Liver (tissue), 9 donors: ENCODE data around the gene PEX14. TPM values are rescaled to one million over a fixed set of nuclear protein-coding genes. Genes with fewer than 3 reads are reported as not detected.

Experiments
- DNase-seq: peaks from one replicate; pipeline ENCODE4 v3.0.0-alpha.2; 2017; ENCODE audit warnings: low spot score
- H3K27ac ChIP-seq, 2 donors: one replicate each; pipeline ENCODE4 v1.7.0; 2013; ENCODE audit warnings: inconsistent platforms in 2 of 2, low read length in 2 of 2, control low read depth in 1 of 2, low read depth in 1 of 2, mild to moderate bottlenecking in 1 of 2
- H3K27me3 ChIP-seq, 4 donors: one replicate each; pipeline versions ENCODE4 v1.6.1 to v1.7.0; 2013; ENCODE audit warnings: low read length in 3 of 4, inconsistent platforms in 1 of 4, mild to moderate bottlenecking in 1 of 4, moderate library complexity in 1 of 4; ENCODE audit not compliant: control insufficient read depth in 4 of 4, insufficient read depth in 4 of 4
- H3K36me3 ChIP-seq, 4 donors: one replicate each; pipeline versions ENCODE4 v1.6.1 to v1.7.0; 2013; ENCODE audit warnings: low read length in 3 of 4, mild to moderate bottlenecking in 3 of 4, low read depth in 1 of 4, moderate library complexity in 1 of 4; ENCODE audit not compliant: control insufficient read depth in 4 of 4, insufficient read depth in 3 of 4
- H3K4me1 ChIP-seq, 4 donors: one replicate each; pipeline versions ENCODE4 v1.6.1 to v1.7.0; 2013; ENCODE audit warnings: low read length in 3 of 4, mild to moderate bottlenecking in 3 of 4, moderate library complexity in 1 of 4; ENCODE audit not compliant: control insufficient read depth in 4 of 4, insufficient read depth in 4 of 4
- H3K4me3 ChIP-seq, 3 donors: one replicate each; pipeline versions ENCODE4 v1.6.1 to v1.7.0; 2013; ENCODE audit warnings: low read length in 3 of 3, control low read depth in 1 of 3, low read depth in 1 of 3, mild to moderate bottlenecking in 1 of 3
- H3K9ac ChIP-seq, 2 donors: one replicate each; pipeline ENCODE4 v1.7.0; 2013; ENCODE audit warnings: low read length in 2 of 2, mild to moderate bottlenecking in 2 of 2, moderate library complexity in 2 of 2, control low read depth in 1 of 2, low read depth in 1 of 2
- H3K9me3 ChIP-seq, 4 donors: one replicate each; pipeline versions ENCODE4 v1.6.1 to v1.7.0; 2013; ENCODE audit warnings: low read length in 3 of 4; ENCODE audit not compliant: control insufficient read depth in 4 of 4
- EGR1 ChIP-seq, 2 donors: IDR thresholded peaks; 2 replicates each; pipeline ENCODE4 v1.6.1; 2016 to 2018; ENCODE audit warnings: antibody characterized with exemption in 2 of 2, low read depth in 2 of 2
- FOXA1 ChIP-seq: IDR thresholded peaks from 2 replicates; pipeline ENCODE4 v1.6.1; 2016; ENCODE audit warnings: antibody characterized with exemption
- GABPA ChIP-seq, 2 donors: IDR thresholded peaks in 1 of 2; conservative IDR thresholded peaks in 1 of 2; 2 replicates each; pipeline ENCODE4 v1.6.1; 2016; ENCODE audit warnings: antibody characterized with exemption in 2 of 2, mild to moderate bottlenecking in 1 of 2, moderate library complexity in 1 of 2
- HNF4A ChIP-seq, 2 donors: conservative IDR thresholded peaks; 2 replicates each; pipeline ENCODE4 v1.6.1; 2016; ENCODE audit warnings: antibody characterized with exemption in 2 of 2, mild to moderate bottlenecking in 2 of 2
- HNF4G ChIP-seq: IDR thresholded peaks from 2 replicates; pipeline ENCODE4 v1.6.1; 2016; ENCODE audit warnings: antibody characterized with exemption
- JUND ChIP-seq, 2 donors: IDR thresholded peaks; 2 replicates each; pipeline ENCODE4 v1.6.1; 2016; ENCODE audit warnings: antibody characterized with exemption in 2 of 2
- RAD21 ChIP-seq, 2 donors: IDR thresholded peaks; 2 replicates each; pipeline ENCODE4 v1.6.1; 2016; ENCODE audit warnings: antibody characterized with exemption in 2 of 2, mild to moderate bottlenecking in 2 of 2
- REST ChIP-seq: IDR thresholded peaks from 2 replicates; pipeline ENCODE4 v1.6.1; 2016; ENCODE audit warnings: antibody characterized with exemption, mild to moderate bottlenecking
- SP1 ChIP-seq: IDR thresholded peaks from 2 replicates; pipeline ENCODE4 v1.6.1; 2018; ENCODE audit warnings: antibody characterized with exemption, mild to moderate bottlenecking
- WGBS: extraction: QIAGEN DNeasy Blood & Tissue Kit; methylation state at CpG from one replicate; pipeline ENCODE4 v1.1.7; 2013; 5-methylcytosine and 5-hydroxymethylcytosine counted together
- polyA plus RNA-seq, 2 donors: library from polyadenylated mRNA; stranded (reverse) in 1 of 2; unstranded in 1 of 2; fragments of 200-250 nt in 1 of 2; fragments of >200 nt in 1 of 2; fragmentation: Nextera tagmentation in 1 of 2; extraction: Ambion mirVana in 1 of 2; gene quantifications; one replicate each; pipeline versions ENCODE4 v1.2.1 to v1.2.3, GENCODE V29; 2013 to 2015
- total RNA-seq, 2 donors: library from RNA; depleted of rRNA; stranded (reverse); fragments of >200 nt; gene quantifications; one replicate each; pipeline ENCODE4 v1.2.3, GENCODE V29; 2014
- TF ChIP-seq, protein P1 (sequence below): fragments of 150-350 bp; IDR thresholded peaks from 2 replicates; pipeline ENCODE4 v1.5.1; 2017; ENCODE audit warnings: improper control_type of control experiment, low read depth, low read length; ENCODE audit not compliant: missing input control
- TF ChIP-seq, protein P2 (sequence below): IDR thresholded peaks from 2 replicates; pipeline ENCODE4 v1.6.1; 2016; ENCODE audit warnings: antibody characterized with exemption
- donor health status: healthy.
- donor health status: healthy.
- donor health status: healthy.
- donor health status: healthy.
- donor health status: healthy.

PEX14 gene
- total and polyA plus RNA-seq, 4 donors = 7.1 to 16.1 (median 11.7) TPM

GRCh38 chr1:10639011-10639774 is 164.4 kb downstream of the PEX14 start:
- Histone ChIP-seq H3K27ac (no peak overlapping the region), H3K9ac (no peak overlapping the region), H3K36me3 (peaks cover 0 to 9% (median 4%) of the 10 kb centered on the region in 4 donors), H3K4me3 (peak overlapping the region in 1 of 3 donors; percentile 13), H3K4me1 (peaks cover 0 to 3% (median 2%) of the 10 kb centered on the region in 4 donors), H3K27me3 (no peaks in the 10 kb centered on the region), H3K9me3 (no peaks in the 10 kb centered on the region)
- 78% methylated on average over 108 of the region's 108 CpGs for WGBS
- TF ChIP-seq, protein P1, sequence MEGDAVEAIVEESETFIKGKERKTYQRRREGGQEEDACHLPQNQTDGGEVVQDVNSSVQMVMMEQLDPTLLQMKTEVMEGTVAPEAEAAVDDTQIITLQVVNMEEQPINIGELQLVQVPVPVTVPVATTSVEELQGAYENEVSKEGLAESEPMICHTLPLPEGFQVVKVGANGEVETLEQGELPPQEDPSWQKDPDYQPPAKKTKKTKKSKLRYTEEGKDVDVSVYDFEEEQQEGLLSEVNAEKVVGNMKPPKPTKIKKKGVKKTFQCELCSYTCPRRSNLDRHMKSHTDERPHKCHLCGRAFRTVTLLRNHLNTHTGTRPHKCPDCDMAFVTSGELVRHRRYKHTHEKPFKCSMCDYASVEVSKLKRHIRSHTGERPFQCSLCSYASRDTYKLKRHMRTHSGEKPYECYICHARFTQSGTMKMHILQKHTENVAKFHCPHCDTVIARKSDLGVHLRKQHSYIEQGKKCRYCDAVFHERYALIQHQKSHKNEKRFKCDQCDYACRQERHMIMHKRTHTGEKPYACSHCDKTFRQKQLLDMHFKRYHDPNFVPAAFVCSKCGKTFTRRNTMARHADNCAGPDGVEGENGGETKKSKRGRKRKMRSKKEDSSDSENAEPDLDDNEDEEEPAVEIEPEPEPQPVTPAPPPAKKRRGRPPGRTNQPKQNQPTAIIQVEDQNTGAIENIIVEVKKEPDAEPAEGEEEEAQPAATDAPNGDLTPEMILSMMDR = no peak
- DNase-seq = no peak

DNA sequence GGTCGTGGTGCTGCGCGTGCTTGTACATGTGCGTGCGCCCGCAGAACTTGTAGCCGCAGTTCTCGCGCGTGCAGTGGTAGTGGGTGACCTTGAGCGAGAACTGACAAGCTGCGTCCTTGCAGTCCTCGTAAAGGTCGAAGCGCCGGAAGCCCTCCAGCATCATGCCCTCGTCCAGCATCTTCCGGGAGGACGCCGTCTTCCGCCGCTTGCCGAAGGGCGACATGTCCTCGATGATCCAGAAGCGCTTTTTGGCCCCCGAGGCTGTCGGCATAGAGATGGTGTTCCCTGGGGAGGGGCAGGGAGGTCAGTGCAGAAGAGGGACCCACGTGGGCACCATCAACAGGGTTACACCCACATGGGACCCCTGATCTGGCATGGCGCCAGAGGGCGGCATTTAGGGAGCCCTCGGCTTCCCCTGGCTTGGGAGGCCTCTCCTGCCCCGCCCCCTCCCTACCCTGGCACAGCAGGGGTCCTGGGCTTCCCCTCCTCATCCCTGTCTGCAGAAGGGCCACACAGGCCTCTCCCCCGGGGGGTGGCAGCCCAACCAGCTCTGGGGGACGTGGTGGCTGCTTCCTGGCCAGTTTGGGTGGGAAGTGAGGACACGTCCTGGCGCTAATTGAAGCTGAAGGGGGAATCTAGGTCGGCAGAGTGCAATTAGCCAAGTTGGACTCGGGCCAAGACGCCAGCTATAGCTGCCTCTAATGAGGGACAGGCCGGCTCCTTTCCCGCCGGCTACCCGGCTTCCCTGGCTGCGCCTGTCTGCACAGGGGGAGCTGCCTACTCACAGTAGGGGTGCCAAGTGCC is 165.2 kb downstream of the PEX14 start:
- H3K36me3 ChIP-seq = peaks cover 0 to 13% (median 4%) of the 10 kb centered on the region in 4 donors
- peaks cover 0 to 2% (median 0%) of the 10 kb centered on the region in 4 donors for H3K4me1 ChIP-seq
- H3K9me3 ChIP-seq = no peaks in the 10 kb centered on the region
- WGBS = 90% methylated on average over 45 of the region's 45 CpGs
- no peak overlapping the region for H3K27ac ChIP-seq
- H3K4me3 ChIP-seq = no peak overlapping the region
- H3K27me3 ChIP-seq = no peaks in the 10 kb centered on the region
- no peak overlapping the region for H3K9ac ChIP-seq
- DNase-seq = no peak
- TF ChIP-seq HNF4G (no peak), SP1 (no peak), EGR1 (IDR thresholded peaks at IDR 0.05; ENCODE audit: low read depth in 2 of 2) (no peak), FOXA1 (no peak), GABPA (IDR thresholded peaks at IDR 0.05 in 1 of 2, conservative IDR thresholded peaks at IDR 0.05 in 1 of 2) (no peak)
- TF ChIP-seq, protein P1 = no peak

DNA sequence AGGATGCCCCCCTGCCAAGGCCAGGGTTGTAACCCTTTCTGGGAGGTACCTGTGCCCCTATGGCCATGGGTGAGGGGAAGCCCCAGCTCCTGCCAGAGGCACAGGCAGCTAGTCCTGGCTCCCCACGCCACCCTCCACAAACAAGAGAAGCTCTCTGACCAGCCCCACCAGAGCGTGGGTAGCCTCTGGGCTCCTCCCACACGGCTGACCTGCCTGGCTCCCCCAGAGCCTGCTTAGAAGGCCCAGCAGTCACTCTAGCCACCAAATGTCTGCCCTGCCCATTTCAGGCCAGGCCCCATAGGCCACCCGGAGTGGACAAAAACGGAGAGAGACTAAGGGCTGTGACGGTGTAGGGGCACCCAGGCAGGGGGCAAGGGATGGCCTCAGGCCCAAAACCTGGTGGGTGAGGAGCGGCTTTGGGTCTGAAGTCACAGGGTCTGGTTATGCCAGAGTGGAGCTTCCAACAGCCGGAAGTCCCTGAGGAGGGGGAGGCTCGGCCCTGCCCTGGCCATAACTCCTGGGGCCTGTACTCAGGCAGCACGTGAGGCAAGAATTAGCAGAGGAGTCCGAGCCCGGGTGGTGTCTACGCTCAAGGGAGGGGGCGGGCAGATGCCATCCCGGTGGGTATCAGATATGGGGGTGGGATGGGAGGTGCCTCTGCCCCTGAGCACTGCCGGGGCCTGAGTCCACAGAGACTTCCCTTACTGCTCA is 166.2 kb downstream of the PEX14 start:
- Histone ChIP-seq H3K9ac (no peak overlapping the region), H3K4me1 (peaks cover 0 to 2% (median 0%) of the 10 kb centered on the region in 4 donors), H3K9me3 (no peaks in the 10 kb centered on the region), H3K36me3 (peaks cover 0 to 16% (median 4%) of the 10 kb centered on the region in 4 donors), H3K4me3 (no peak overlapping the region), H3K27ac (no peak overlapping the region), H3K27me3 (no peaks in the 10 kb centered on the region)
- 94% methylated on average over 16 of the region's 16 CpGs for WGBS
- DNase-seq = no peak
- TF ChIP-seq, protein P2, sequence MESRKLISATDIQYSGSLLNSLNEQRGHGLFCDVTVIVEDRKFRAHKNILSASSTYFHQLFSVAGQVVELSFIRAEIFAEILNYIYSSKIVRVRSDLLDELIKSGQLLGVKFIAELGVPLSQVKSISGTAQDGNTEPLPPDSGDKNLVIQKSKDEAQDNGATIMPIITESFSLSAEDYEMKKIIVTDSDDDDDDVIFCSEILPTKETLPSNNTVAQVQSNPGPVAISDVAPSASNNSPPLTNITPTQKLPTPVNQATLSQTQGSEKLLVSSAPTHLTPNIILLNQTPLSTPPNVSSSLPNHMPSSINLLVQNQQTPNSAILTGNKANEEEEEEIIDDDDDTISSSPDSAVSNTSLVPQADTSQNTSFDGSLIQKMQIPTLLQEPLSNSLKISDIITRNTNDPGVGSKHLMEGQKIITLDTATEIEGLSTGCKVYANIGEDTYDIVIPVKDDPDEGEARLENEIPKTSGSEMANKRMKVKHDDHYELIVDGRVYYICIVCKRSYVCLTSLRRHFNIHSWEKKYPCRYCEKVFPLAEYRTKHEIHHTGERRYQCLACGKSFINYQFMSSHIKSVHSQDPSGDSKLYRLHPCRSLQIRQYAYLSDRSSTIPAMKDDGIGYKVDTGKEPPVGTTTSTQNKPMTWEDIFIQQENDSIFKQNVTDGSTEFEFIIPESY = no peak
- TF ChIP-seq HNF4A (conservative IDR thresholded peaks at IDR 0.05) (no peak), RAD21 (IDR thresholded peaks at IDR 0.05) (no peak), REST (no peak), JUND (IDR thresholded peaks at IDR 0.05) (no peak)
